NCI-H146 (cell line): ENCODE results near the gene KCNK16.

Source experiments
- DNase-seq: peaks from one replicate; lab custom pipeline; 2025; lab: John Stamatoyannopoulos, UW

The KCNK16 gene

DNA sequence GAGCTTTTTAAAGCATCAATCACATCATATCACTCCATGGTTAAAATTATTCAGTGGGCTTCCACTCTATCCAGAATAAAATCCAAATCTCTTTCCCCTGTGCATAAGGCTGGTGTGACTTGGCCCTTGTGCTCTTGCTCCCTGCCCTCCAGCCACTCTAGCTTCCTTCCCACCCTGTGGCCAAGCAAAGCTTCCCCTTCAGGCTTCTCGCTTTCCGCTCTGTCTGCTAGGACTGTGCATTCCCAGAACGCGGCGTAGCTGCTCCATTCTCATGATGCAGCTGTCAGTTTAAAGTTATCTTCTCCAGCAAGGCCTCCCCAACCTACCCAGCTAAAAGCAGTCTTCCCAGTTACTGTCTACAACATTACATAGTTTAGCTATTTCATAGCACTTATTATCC lies 19.4 kb upstream of the KCNK16 start:
- no peak for DNase-seq

DNA sequence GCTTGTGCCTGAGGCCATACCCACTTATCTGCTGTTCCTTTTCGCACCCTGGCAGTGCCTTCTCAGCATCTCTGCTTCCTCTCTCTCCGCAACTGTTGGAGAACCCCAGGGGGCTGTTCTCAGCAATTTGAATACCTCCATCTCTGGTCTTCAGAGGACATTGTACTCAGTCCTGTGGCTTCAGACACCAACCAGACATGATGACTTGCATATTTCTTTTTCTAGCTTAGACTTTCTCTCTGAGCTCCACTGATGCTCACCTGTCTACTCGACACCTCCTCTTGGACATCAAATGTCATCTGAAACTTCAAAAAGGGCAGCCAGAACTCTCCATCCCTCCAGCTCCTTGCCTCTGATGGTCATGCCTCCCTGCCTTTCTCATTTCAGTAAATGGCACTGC lies 18.9 kb upstream of the KCNK16 start:
- no peak for DNase-seq

DNA sequence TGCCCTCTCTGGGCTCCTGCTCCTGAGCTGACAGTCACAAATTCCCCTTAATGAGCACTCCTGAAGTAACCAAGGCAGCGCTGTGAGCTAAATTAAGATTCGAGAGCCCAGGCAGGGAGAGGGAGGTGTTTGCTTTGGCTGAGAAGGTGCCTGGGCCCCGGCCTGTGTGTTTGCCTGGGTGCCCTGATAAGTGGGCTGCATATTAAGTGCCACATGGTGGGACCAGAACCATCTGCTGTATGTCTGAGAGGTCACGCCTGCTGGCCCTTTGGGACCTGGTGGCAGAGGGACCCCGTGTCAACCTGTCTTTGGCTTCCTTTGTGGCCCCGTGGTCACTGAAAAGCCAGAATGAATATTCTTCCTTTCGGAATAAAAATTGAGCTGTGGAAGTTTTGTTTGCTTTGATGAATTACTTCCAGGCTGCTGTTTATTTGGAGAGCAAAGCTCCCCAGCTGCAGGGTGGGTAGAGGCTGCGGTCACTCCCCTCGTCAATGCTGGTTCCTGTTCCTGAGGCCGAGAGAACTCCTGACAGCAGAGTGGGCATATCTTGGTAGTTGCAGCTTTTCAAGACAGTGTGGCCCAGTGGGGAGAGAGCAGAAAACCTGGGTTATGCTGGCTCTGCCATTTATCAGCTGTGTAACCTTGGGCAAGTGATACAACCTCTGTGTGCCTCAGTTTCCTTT lies 17.5 kb upstream of the KCNK16 start:
- DNase-seq: peak; percentile 91

- no peak for DNase-seq
Observed at GRCh38 chr6:39339096-39339867, 16.8 kb upstream of the KCNK16 start.

- DNase-seq: no peak
Observed at GRCh38 chr6:39338397-39338796, 15.9 kb upstream of the KCNK16 start.

DNA sequence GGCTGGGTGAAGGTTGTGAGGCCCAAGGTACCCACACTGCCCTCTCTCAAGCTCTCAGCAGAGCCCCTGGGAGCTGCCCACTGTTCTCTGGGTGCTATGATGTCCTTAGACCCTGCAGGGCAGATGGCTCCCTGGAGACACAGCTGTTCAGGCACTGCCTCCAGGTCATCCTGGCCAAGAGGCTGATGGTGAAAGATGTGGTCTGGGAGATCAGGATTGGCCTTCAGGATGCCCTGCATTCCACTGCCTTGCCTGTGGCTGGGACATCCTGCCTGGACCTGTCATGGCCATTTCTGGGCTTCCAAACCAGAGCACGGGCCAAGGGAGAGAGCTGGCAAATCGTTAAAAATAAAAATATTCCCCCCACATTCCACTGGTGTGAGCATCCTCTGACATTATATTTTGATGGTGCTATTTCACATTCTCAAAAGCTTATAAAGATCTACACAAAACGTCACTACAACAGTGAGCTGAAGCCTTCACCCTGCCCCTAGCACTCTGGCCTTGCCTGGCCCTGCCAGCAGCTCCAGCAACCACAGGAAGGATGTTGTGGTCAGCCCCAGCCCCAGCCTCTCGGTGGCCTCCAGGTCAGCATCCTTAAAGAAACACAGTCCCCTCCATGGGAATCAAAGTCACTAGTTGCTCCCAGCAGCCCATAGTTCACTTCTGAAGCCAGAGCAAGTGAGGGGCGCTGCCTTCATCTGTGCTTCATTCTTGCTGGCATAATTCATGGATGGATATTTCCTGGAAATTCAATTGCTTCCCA lies 13.5 kb upstream of the KCNK16 start:
- DNase-seq: no peak

- no peak for DNase-seq
Observed at GRCh38 chr6:39333644-39334438, 11.3 kb upstream of the KCNK16 start.

- DNase-seq: no peak
Observed at GRCh38 chr6:39330476-39330875, 8.0 kb upstream of the KCNK16 start.

DNA sequence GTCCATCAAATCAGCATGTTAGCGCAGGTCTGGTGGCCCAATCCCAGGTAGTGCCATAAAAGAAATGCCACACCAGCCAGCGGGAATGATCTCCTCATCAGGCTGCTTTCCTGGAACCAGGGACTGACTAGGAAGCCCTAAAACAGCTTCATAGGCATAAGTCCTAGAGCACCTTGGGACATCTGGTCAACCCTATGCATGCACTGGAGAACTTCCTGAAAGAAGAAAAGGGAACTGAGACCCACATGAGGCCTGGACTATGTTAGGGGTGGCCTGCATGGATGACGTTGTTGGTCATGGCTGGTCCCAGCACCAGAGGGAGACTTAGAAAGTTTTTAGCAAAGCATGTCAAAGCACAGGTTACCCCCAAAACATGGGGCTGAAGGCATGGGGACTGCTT lies 7.6 kb upstream of the KCNK16 start:
- DNase-seq: peak; percentile 51

DNA sequence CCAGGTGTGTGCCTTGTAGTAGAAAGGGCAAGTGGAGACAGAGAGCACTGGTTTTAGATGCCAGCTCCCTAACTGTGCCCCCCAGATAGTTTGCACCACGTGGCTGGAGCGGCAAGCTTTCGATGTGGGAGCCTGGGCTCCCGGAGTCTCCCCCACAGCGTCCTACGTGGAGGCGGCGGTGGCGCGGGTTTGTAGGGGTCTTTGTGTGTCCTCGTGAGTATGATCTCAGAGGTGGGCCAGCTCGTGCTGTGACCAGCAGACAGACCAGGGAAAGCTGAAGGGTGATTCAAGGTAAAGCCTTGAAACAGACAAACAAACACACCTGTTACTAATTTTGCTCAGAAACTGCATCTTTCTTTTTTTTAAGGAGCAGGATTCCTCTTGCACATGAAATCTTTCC lies 5.6 kb upstream of the KCNK16 start:
- no peak for DNase-seq

DNA sequence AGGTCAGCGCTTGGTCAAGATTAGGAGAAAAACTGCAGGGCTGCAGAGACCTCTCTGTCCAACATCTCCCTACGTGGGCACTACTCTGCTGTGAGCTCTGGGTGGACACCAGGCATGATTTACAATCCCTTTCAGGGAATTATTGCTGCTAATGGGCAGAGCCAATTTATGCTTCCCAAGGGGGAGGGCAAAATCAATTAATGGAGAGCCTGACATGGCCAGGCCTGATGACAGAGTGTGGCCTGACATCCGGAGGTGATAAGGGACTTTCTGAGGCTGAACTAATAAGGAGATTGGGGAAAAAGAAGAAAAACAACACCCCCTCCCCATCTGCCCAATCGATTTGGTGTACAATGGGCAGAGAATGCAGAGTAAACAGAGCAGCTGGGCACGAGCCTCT lies 5.0 kb upstream of the KCNK16 start:
- DNase-seq: peak; percentile 99

DNA sequence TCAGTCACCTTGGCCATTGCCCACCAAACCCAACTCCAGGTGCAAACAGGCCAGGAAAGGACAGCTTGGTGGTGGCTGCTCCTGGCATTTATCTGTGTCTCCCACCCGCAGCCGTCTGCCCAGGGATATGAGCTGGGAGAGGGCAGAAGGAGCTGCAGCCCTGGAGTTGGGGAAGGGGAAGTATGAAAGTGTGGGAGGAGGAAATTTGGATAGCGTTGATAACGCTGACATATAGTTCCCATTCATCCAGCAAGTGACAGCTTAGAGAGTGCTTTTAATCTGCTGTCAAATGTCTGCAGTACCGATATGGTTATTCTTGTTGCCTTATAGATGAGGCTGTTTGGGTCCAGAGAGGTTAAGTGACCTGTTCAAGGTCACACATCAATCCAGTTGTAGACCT lies 741 bp downstream of the KCNK16 start:
- DNase-seq: no peak

DNA sequence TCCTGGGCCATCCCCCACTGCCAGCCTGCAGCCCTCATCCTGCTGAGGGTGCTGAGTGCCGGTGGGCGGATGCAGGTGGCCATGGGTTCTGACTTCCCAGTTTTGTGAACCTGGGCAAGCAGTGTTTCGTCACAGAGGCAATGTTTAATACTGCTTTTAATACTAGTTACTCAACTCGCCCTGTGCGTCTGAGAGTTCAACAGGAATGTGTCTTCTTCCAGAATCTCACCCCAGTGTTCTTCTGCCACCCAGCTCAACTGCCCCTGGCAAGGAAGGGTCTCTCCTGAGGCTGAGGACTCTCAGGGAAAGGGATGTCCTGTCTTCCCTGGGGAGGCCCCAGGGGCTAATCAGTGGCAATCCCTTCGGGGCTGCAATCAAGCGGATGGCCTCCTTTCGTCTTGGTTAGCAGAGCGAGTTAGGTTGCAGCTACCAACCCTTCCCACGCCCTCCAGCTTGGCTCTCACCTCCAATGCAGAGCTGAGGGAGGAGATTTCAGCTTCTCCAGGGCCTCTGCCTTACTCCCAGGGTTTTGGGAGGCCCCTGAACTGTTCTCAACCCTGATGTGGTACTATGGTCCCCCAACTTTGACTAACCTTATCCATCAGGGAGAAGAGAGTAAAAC lies 2.0 kb downstream of the KCNK16 start:
- DNase-seq: no peak

DNA sequence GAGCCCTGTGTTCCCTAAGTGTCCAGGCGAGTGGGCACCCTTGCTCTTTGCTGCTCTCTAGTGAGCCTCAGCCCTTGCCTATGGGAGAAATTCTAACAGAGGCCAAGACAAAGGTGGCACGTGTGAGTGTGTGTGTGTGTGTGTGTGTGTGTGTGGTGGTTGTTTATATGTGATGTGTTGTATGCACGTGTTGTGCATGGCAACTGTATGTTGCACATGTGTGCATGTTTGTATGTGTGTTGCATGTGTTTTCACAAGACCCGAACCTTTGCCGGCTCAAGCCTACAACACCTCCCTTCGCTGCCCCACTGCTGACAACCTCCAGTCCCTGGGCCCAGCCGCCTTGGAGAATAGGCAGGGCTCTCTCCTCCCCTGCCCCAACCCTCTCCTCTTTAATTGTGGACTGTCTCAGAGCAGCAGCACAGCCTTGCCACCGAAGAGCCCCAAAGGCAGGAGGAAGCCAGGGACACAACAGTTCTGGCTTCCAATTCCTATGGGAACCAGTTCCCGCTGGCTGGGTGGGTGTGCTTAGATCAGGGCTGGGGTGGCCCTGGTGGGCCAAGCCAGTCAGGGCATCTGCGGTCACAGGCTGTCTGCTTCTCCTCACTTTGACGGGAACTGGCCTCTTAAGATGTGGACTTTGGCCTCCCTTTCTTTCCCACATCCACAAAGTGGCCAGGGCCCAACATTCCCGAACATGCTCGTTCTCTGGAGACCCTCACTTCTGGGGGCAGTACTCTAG lies 2.7 kb downstream of the KCNK16 start:
- DNase-seq: no peak

- no peak for DNase-seq
Observed at GRCh38 chr6:39317256-39317655, 5.2 kb downstream of the KCNK16 start.

DNA sequence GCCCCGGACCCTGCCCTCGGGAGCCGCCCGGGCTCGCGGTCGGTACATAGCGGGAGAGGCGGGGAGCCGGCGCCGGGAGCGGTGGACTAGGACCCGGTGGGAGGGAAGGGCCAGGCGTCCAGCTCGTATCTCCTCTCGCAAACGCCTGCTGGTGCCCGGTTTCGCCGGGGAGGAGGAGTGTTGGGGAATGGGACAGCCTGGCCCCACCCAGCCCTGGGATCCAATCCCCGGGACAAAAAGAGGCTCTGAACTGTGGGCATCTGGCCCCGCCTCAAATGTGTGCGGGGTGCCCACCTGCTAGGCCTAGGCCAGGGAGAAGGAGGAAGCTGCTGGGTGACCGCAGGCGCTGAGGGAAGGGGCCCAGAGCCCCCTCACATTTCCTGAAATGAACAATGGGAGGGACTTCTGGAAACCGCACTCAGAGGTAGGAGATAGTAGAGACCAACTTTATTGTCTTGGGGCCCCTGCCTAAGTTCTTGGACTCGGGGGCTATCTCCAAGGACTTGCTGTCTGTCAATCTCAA lies 8.2 kb downstream of the KCNK16 start, which contains the start of gene KCNK17:
KCNK17 (minus strand) TSS at position 147 of the 523 bp plus-strand sequence; CDS start at position 48, 99 bp downstream.
- peak; percentile 82 for DNase-seq

DNA sequence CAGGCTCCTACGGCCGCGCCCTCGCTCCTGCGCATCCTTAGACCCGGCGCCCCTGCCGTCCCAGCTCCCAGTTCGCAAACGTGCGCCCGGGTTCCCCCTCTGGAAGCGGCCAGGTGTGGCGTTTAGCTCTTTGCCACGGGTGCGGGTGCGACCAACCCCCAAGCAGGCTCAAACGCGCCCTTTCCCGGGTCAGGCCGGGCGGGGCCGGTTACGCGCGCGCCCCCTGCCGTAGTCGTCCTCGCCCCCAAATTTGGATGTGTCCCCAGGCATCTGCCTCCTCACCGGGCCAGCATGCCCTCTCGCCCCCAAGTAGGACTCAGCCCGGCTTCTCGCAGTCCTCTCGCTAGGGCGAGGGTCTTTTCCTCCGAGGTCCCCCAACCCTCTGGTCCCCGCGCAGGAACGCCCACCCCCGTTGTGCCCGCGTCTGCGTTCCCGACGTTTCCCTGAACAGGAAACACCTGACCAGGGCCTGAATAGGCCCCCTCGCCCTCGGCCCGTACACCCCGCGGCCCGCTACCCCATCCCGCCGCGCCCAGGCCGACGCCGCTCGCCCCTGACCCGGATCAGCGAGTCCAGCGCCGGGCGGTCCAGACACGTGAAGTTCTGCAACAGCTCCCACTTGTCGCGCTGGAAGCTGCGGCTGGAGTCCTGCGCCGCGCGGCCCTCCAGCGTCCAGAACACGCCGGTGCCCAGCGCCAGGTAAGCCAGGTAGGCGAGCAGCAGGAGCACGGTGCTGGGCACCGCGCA lies 8.8 kb downstream of the KCNK16 start:
- peak; percentile 82 for DNase-seq

DNA sequence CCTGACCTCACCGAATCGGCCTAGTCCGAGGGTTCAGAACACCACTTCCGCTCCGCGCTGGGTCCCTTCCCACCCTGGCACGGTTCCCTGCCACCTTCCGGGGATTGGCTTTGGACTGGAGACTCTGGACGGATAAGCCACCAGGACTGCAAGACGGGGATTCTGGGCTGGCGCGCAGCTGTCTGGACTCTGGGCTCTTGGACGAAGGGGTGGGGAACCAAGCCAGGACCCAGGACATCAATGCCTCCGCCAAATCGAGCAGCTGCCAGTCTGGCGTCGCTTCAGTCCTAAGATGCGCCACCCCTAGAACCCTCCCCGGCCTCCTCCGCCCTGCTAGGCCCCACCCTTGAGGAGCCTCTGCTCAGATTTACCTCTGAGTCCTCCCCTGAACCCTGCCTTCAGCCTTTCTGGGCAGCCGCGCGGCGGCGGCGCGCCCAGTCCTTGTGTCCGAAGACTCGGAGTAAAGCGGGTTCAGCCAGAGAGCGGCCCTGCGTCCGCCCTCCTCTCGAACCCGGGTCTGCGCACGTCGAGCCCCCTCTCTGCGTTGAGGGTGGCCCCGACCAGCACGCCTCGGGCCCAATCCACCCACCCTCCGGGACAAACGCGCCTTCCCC lies 9.5 kb downstream of the KCNK16 start:
- DNase-seq: peak; percentile 82

DNA sequence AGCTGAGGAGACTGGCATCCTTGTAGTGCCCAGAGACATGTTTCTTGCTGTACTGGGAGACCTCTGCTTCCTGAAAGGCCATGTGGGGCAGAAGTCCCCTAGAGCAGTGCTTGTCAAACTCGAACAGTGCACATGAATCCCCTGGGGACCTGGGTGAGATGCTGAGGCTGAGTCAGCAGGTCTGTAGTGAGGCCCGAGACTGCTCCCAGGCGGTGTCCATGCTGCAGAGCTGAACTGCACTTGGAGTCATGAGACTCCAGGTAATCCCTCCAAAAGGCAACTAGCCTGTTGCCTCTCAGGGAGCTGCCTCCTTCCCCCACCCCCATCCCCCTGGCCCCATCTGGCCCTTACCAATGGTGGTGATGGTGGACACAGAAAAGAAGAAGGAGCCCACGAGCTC lies 12.0 kb downstream of the KCNK16 start:
- no peak for DNase-seq
